ENCODE results near the gene ADAM8.

DNA sequence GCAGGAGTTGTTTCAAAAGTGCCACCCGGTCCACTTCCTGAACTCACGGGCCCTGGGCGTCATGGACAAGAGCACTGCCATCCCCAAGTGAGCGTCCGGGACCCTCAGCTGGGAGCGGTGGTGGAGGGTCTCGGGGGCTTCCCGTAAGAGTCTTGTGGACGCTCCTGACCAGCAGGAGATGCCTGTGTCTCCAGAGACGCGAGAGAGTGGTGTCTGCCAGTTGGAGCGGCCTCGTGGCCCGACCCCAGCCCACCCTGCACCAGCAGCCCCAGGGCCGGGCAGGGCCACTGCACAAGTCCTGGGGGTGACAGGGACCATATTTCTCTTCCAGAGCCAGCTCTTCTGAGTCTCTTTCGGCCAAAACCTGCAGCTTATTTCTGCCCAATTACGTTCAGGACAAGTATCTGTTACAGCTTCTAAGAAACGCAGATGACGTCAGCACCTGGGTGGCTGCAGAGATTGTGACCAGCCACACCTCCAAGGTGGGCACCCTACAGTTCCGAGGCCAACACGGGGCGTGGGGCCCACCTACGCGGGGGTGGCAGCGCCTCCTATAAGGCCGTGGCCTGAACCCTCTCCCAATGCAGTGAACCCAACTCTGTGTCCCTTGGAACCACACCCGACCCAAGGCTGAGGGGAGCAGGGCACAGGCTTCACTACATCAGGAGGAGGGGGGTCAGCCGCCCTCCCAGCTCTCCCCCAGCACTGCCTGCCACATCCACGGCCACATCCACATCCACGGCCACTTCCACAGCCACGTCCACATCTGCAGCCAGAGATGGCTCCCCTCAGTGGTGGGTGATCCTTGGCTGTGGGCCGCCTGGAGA lies 62.8 kb downstream of the ADAM8 start:
- TF ChIP-seq EZH2 (IDR thresholded peaks at IDR 0.05; ENCODE audit: borderline replicate concordance, insufficient read depth, low read depth, low read length, poor library complexity, severe bottlenecking): no peak
- TF ChIP-seq, protein P1, sequence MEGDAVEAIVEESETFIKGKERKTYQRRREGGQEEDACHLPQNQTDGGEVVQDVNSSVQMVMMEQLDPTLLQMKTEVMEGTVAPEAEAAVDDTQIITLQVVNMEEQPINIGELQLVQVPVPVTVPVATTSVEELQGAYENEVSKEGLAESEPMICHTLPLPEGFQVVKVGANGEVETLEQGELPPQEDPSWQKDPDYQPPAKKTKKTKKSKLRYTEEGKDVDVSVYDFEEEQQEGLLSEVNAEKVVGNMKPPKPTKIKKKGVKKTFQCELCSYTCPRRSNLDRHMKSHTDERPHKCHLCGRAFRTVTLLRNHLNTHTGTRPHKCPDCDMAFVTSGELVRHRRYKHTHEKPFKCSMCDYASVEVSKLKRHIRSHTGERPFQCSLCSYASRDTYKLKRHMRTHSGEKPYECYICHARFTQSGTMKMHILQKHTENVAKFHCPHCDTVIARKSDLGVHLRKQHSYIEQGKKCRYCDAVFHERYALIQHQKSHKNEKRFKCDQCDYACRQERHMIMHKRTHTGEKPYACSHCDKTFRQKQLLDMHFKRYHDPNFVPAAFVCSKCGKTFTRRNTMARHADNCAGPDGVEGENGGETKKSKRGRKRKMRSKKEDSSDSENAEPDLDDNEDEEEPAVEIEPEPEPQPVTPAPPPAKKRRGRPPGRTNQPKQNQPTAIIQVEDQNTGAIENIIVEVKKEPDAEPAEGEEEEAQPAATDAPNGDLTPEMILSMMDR (IDR thresholded peaks at IDR 0.05): no peak
